ENCODE measurements around the gene LYRM4.
"Not testable (repeated sequence)": the region's sequence is repeated elsewhere in the genome, so short reads cannot be mapped to it uniquely, and the experiment has no call there.

LYRM4 gene

DNA sequence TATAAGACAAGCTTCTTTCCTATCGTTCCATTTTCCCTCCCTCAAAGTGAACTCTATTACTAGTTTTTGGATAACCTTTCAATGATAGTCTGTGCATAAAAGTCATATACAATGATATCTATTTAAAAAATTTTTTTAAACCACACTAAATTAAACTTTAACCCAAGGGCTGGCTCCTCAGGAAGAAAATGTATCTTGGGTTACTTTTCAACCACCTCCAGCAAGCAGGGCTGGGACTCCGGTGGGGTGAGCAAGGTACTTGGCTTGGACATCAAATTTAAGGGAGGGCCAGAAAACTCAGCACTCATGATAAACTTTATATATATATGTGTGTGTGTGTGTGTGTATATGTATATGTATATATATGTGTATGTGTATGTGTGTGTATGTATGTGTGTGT, 189.5 kb downstream of the LYRM4 start:
- no peak for DNase-seq

DNA sequence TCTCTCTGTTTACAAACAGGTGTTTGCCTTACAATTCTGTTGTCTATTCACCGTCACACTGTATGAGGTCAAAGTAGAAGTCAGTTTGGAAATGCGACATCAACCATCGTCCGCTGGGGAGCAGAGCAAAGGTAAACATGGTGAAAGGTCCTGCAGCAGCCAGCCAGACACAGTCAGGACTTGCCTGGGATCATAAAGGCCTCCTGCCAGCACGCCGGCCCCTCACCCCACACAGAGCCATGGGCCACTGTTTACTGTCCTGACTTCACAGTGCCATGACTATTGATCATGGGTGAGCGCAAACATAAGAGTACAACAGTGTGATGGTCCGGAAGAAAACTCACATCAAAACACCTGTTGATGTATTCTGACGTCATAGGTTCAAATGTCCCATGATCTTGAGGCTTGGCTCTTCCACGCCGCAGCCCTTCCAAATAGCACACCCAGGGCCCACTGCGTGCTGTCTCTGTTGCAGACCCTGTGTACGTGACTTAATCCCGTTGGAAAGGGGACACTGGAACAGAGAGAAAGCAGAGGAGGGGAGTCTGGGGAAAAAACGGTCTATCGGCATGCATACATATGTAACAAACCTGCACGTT, 192.5 kb downstream of the LYRM4 start:
- no peak for DNase-seq

DNA sequence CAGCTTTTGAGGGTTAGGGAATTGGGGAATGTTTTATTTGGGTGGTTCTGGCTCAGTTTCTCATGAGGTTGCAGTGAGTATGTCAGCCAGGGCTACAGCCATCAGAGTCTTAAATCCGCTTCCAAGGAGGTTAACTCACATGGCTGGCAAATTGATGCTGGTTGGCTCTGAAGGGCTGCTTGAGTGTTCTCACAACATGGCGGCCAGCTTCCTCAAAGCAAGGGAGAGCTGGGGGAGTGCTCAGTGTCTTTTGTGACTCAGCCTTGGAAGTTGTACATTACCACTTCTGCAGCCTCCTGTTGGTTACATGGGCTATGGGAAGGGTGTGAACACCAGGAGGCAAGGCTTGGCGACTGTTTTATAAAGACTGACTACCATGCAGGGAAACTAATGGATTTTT, 193.4 kb downstream of the LYRM4 start:
- DNase-seq: no peak

DNA sequence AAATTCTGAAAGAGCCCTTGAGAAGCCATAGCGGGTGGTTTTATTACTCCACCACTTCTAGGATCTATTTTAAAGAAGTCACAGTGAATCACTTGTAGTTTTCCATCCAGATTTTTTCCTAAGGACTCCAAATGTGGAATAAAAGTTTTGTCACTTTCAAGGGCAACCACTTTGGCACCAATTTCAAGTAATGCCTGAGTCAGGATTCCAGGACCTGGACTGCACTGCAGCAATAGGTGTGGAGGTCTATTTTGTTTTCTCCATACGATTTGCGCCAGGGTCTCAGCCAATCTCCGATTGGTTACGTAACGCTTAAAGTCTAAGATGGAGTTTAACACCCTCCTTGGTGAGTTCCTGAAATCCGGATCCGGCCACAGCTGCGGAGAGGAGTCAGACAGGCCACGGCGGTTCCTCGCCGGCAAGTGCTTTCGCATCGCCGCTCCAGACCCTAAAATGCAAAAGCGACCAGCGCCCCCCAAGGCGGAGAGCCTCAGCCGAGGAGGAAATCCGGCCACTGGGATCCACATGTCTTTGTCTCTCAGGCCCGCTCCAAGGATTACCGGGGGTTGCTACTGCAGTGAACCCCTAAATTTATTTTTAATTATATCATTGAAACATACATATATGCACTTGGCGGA, 194.2 kb downstream of the LYRM4 start:
- DNase-seq: no peak

DNA sequence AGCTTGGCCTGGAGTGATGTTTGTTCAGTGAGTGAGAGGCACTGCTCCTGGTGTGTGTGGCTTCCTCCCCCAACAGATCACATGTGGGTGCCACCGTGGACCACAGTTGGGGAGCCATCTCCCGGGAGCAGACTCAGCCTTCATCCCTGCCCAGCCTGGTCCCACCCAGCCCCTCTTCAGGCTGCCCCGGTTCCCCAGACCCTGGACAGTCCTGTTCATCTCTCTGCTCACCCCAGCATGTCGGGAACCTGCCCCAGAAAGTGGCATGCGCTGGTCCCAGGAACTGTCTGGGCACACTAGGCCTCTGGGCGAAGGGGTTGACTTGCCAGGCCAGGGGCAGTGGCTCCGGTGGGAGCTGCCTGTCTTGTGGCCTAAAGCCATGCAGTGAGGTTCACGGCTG, 197.1 kb downstream of the LYRM4 start:
- DNase-seq: no peak

DNA sequence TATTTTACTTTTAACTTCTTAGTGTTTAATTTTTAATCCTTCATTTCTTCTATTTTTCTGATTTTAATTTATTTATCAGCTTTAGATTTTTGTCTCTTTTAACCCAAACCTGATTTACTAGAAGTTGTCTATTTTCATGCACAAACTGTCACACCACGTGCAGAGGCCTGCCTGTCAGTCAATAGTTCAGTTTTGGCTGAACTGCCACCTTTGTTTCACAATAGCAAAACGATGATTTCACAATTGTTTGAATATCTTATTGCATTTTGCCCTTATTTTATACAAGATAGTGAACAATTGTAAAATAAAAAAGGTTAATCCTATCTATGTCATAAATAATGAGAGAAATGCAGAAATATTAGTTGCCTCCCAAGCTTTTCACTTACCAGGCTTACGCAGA, 199.6 kb downstream of the LYRM4 start:
- DNase-seq: no peak

DNA sequence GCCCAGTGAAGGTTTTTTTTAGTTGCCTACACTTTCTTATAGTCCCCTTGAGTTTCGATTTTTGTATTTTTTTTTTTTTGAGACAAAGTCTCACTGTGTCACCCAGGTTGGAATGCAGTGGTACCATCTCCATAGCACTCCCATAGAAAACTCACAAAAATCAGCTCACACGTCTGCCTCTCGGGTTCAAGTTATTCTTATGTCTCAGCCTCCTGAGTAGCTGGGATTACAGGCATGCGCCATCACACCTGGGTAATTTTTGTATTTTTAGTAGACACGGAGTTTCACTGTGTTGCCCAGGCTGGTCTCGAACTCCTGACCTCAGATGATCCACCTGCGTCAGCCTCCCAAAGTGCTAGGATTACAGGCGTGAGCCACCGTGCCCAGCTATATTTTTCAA, 200.3 kb downstream of the LYRM4 start:
- not testable (repeated sequence) for DNase-seq

DNA sequence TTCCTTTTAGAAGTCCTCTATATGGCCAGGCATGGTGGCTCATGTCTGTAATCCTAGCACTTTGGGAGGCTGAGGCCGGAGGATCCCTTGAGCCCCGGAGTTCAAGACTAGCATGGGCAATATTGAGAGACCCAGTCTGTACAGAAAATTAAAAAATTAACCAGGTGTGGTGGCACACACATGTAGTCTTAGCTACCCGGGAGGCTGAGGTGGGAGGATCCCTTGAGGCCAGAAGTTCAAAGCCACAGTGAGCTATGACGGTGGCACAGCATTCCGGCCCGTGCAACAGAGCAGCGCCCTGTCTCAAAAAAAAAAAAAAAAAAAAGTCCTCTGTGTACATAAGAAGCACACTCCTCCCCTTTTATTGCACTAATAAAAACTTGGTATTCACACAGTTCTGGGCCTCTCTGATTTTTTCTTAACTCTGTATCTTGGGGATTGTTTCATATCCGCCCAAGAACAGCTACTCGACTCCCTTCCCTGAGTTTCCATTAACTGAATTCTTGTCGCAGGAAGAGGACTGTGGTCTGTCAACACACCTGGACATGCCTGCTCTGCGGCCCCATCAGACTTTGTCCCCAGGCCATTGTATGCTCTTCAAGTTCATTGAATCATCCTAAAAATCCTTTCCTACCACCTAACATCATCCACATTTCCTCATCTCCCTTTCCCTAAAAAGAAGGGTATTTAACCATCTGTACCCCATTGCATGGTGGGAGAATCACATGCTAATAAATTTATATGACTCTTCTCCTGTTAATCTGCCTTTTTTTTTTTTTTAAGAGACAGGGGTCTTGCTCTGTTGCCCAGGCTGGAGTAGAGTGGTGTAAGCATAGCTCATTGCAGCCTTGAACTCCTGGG, 201.5 kb downstream of the LYRM4 start:
- DNase-seq: no peak

All from right forelimb (tissue), 1 donor.